HepG2 (cell line): ENCODE data around the gene CYP11A1. TPM values are rescaled to one million over a fixed set of nuclear protein-coding genes. Genes with fewer than 3 reads are reported as not detected.

Experiments used
- ATAC-seq: fragments of 200-7000 bp; cut with Tn5 transposase; 3 replicates; pipeline ENCODE4 v1.9.1; 2020; ENCODE audit warnings: mild to moderate bottlenecking, moderate library complexity
- BruUV-seq: library from RNA; stranded (reverse); fragments of 400-500 nt; replicated peaks from 2 replicates; lab custom pipeline; 2021; lab: Mats Ljungman, UMichigan
- CTCF ChIA-PET: fragments of 300-600 bp; formaldehyde crosslinking; extraction: SDS; loops from one replicate; lab custom pipeline; 2021; ENCODE audit warnings: low total read pairs, inconsistent platforms, low intra/inter-chr PET ratio; lab: Yijun Ruan, JAX
- POLR2A ChIA-PET: fragments of 350-600 bp; sonication (Branson Sonifier 250); formaldehyde crosslinking; loops from one replicate; lab custom pipeline; 2020; ENCODE audit warnings: antibody characterized with exemption, inconsistent platforms; lab: Yijun Ruan, JAX
- DNase-seq: peaks from one replicate; pipeline ENCODE4 v3.0.0-alpha.2; 2015; ENCODE audit warnings: low spot score
- FAIRE-seq: peaks from 3 replicates; lab custom pipeline; 2011; peaks lifted over from hg19 to GRCh38; lab: Jason Lieb, UNC
- H2AFZ ChIP-seq: one replicate; pipeline ENCODE4 v1.6.1; 2011; ENCODE audit warnings: low read length, inconsistent platforms
- H3K27ac ChIP-seq: fragments of 300-600 bp; 3 replicates; pipeline ENCODE4 v1.8.0; 2011; ENCODE audit warnings: mixed run types, mild to moderate bottlenecking, mixed read lengths, low read length, inconsistent platforms; ENCODE audit not compliant: insufficient read depth; ENCODE audit errors: extremely low read length
- H3K27me3 ChIP-seq, 2 experiments: fragments of 200-600 bp in 1 of 2; 2 replicates in 1 of 2; 3 replicates in 1 of 2; pipeline versions ENCODE4 v1.6.0 to v1.8.0; 2011; ENCODE audit warnings: low read length in 2 of 2, mild to moderate bottlenecking in 2 of 2, moderate library complexity in 2 of 2, inconsistent platforms in 1 of 2; ENCODE audit not compliant: insufficient read depth in 2 of 2, control insufficient read depth in 1 of 2
- H3K36me3 ChIP-seq, 2 experiments: fragments of 200-600 bp in 1 of 2; replicated peaks in 1 of 2; 2 replicates in 1 of 2; 3 replicates in 1 of 2; pipeline versions ENCODE4 v1.5.1 to v1.8.0; 2011; ENCODE audit warnings: low read length in 2 of 2, inconsistent platforms in 1 of 2; ENCODE audit not compliant: insufficient read depth in 2 of 2, control insufficient read depth in 1 of 2
- H3K4me1 ChIP-seq: 2 replicates; pipeline ENCODE4 v1.5.1; 2012; ENCODE audit warnings: low read length, inconsistent platforms; ENCODE audit not compliant: insufficient read depth
- H3K4me2 ChIP-seq: 2 replicates; pipeline ENCODE4 v1.6.0; 2011; ENCODE audit warnings: low read depth, low read length, inconsistent platforms
- H3K4me3 ChIP-seq, 3 experiments: fragments of 200-600 bp in 1 of 3; sonication (generic), shearing (Covaris generic) in 1 of 3; replicated peaks in 1 of 3; 2 replicates each; pipeline ENCODE4 v1.5.1; 2011 to 2016; ENCODE audit warnings: low read length in 3 of 3, inconsistent platforms in 2 of 3, low read depth in 2 of 3, mild to moderate bottlenecking in 2 of 3, control low read depth in 1 of 3, mixed read lengths in 1 of 3; ENCODE audit not compliant: insufficient read depth in 1 of 3
- H3K79me2 ChIP-seq: one replicate; pipeline ENCODE4 v1.6.1; 2011; ENCODE audit warnings: low read length, inconsistent platforms; ENCODE audit not compliant: insufficient read depth
- H3K9ac ChIP-seq: 2 replicates; pipeline ENCODE4 v1.6.0; 2011; ENCODE audit warnings: mild to moderate bottlenecking, low read depth, low read length, inconsistent platforms; ENCODE audit not compliant: insufficient read depth
- H3K9me3 ChIP-seq: 2 replicates; pipeline ENCODE4 v1.5.1; 2012; ENCODE audit warnings: mild to moderate bottlenecking, low read length
- H4K20me1 ChIP-seq: 2 replicates; pipeline ENCODE4 v1.6.0; 2011; ENCODE audit warnings: inconsistent platforms, mild to moderate bottlenecking, low read length, moderate library complexity; ENCODE audit not compliant: insufficient read depth
- ARID3A ChIP-seq: IDR thresholded peaks from 2 replicates; pipeline ENCODE4 v1.6.1; 2012; ENCODE audit warnings: low read depth, low read length, improper control_type of control experiment
- ARNTL ChIP-seq: sonication (generic); formaldehyde crosslinking; IDR thresholded peaks from 2 replicates; pipeline ENCODE4 v1.4.0; 2020; ENCODE audit warnings: mild to moderate bottlenecking, missing genetic modification reagents
- CBX2 ChIP-seq, 2 experiments: fragments of 200-600 bp in 1 of 2; sonication (generic); formaldehyde crosslinking in 1 of 2; IDR thresholded peaks; 2 replicates each; pipeline versions ENCODE4 v1.7.0 to v1.8.1; 2018 to 2022; ENCODE audit warnings: low read depth in 2 of 2, low read length in 1 of 2, mild to moderate bottlenecking in 1 of 2, missing genetic modification reagents in 1 of 2
- KLF9 ChIP-seq: IDR thresholded peaks from 2 replicates; pipeline ENCODE4 v1.6.1; 2016; ENCODE audit warnings: low read depth
- RAD21 ChIP-seq: fragments of 450-650 bp; formaldehyde crosslinking; IDR thresholded peaks from 2 replicates; pipeline ENCODE4 v1.5.0; 2020; ENCODE audit warnings: mild to moderate bottlenecking
- SMAD1 ChIP-seq: sonication (generic); formaldehyde crosslinking; IDR thresholded peaks from 2 replicates; pipeline ENCODE4 v1.4.0; 2020; ENCODE audit warnings: missing genetic modification reagents, low read depth, mild to moderate bottlenecking, borderline replicate concordance
- TOPORS ChIP-seq: sonication (generic); formaldehyde crosslinking; IDR thresholded peaks from 2 replicates; pipeline ENCODE4 v1.8.0; 2023; ENCODE audit warnings: mild to moderate bottlenecking, missing genetic modification reagents
- ZBTB25 ChIP-seq: IDR thresholded peaks from 2 replicates; pipeline ENCODE4 v1.6.1; 2018; ENCODE audit warnings: missing genetic modification reagents
- ZMYM3 ChIP-seq: sonication (generic); formaldehyde crosslinking; IDR thresholded peaks from 2 replicates; pipeline ENCODE4 v1.5.1; 2020; ENCODE audit warnings: mild to moderate bottlenecking, missing genetic modification reagents
- ZNF18 ChIP-seq: sonication (generic); formaldehyde crosslinking; IDR thresholded peaks from 2 replicates; pipeline ENCODE4 v1.8.0; 2022; ENCODE audit warnings: mild to moderate bottlenecking, missing genetic modification reagents; ENCODE audit not compliant: insufficient replicate concordance
- ZNF20 ChIP-seq: sonication (generic); formaldehyde crosslinking; IDR thresholded peaks from 2 replicates; pipeline ENCODE4 v1.4.0; 2020; ENCODE audit warnings: mild to moderate bottlenecking, moderate library complexity, missing genetic modification reagents
- ZNF333 ChIP-seq: sonication (generic); formaldehyde crosslinking; IDR thresholded peaks from 2 replicates; pipeline ENCODE4 v1.4.0; 2020; ENCODE audit warnings: mild to moderate bottlenecking, missing genetic modification reagents, borderline replicate concordance
- ZNF460 ChIP-seq: sonication (generic); formaldehyde crosslinking; IDR thresholded peaks from 2 replicates; pipeline ENCODE4 v1.5.1; 2020; ENCODE audit warnings: missing genetic modification reagents, mild to moderate bottlenecking, borderline replicate concordance
- WGBS: methylation state at CpG from one replicate; pipeline ENCODE4 v1.1.6; 2017; ENCODE audit warnings: low lambda C conversion rate; 5-methylcytosine and 5-hydroxymethylcytosine counted together
- in situ Hi-C: cut with HindIII; loops from 2 replicates; pipeline ENCODE4 v1.10.0; 2017; ENCODE audit warnings: low pct_unique_long_range_greater_than_20kb; ENCODE audit not compliant: extremely low pct_ligation_motif_present
- intact Hi-C: fragments of 100-400 bp; cut with micrococcal nuclease; formaldehyde crosslinking; loops from one replicate; pipeline ENCODE4 v1.10.0; 2022; ENCODE audit not compliant: unreplicated experiment
- polyA plus RNA-seq, 8 experiments: library from polyadenylated mRNA; depleted of rRNA in 3 of 8; stranded (reverse) in 7 of 8; unstranded in 1 of 8; fragments of >200 nt; fragmentation: Illumina TruSeq in 4 of 8; extraction: Trizol in 4 of 8; gene quantifications; 2 replicates each; pipeline versions ENCODE4 v1.2.1 to v1.2.3, GENCODE V29; 2011 to 2016; ENCODE audit warnings: low read depth in 4 of 8, missing spikeins in 1 of 8, mixed read lengths in 1 of 8; ENCODE audit not compliant: insufficient read depth in 1 of 8
- total RNA-seq, 5 experiments: library from RNA; depleted of rRNA; stranded (reverse); fragments of >200 nt; fragmentation: Illumina TruSeq; extraction: Trizol; gene quantifications; 2 replicates each; pipeline ENCODE4 v1.2.3, GENCODE V29; 2016; ENCODE audit warnings: low read depth in 1 of 5
- TF ChIP-seq, protein P1 (sequence below): sonication (generic); formaldehyde crosslinking; IDR thresholded peaks from 2 replicates; pipeline ENCODE4 v1.4.0; 2020; ENCODE audit warnings: mild to moderate bottlenecking, missing genetic modification reagents

CYP11A1 gene
- total and polyA plus RNA-seq, 2 of the 13 experiments (the other 11 are each of a cell fraction or from before 2014, with no cell fraction given), result 0.66 to 0.92 TPM

GRCh38 chr15:74415966-74416916, 48.8 kb upstream of the CYP11A1 start:
- Histone ChIP-seq H3K4me1 (peaks cover 32% of the 10 kb centered on the region), H3K27ac (no peak overlapping the region), H3K79me2 (peaks cover 26% of the 10 kb centered on the region), H3K27me3 (no peaks in the 10 kb centered on the region), H3K9ac (no peak overlapping the region), H3K4me3 (no peak overlapping the region), H3K4me2 (no peak overlapping the region), H3K9me3 (no peaks in the 10 kb centered on the region), H3K36me3 (peaks cover 34 to 68% of the 10 kb centered on the region in 2 experiments), H4K20me1 (no peaks in the 10 kb centered on the region), H2AFZ (no peak overlapping the region)
- ChIA-PET CTCF (no interaction called here), POLR2A (no interaction called here)
- TF ChIP-seq ZBTB25 (no peak), ZNF460 (CRISPR knock-in tag) (no peak), ZNF20 (CRISPR knock-in tag) (no peak), KLF9 (CRISPR knock-in tag) (no peak), ZMYM3 (CRISPR knock-in tag) (no peak), CBX2 (IDR thresholded peaks at IDR 0.05; ENCODE audit: low read depth, low read length) (no peak), CBX2 (CRISPR knock-in tag; IDR thresholded peaks at IDR 0.05; ENCODE audit: low read depth) (no peak), RAD21 (CRISPR knock-in tag) (no peak), ZNF18 (CRISPR knock-in tag) (no peak), ARNTL (CRISPR knock-in tag) (no peak), TOPORS (CRISPR knock-in tag) (no peak), ZNF333 (CRISPR knock-in tag) (no peak), ARID3A (no peak), SMAD1 (CRISPR knock-in tag) (no peak)
- TF ChIP-seq, protein P1, sequence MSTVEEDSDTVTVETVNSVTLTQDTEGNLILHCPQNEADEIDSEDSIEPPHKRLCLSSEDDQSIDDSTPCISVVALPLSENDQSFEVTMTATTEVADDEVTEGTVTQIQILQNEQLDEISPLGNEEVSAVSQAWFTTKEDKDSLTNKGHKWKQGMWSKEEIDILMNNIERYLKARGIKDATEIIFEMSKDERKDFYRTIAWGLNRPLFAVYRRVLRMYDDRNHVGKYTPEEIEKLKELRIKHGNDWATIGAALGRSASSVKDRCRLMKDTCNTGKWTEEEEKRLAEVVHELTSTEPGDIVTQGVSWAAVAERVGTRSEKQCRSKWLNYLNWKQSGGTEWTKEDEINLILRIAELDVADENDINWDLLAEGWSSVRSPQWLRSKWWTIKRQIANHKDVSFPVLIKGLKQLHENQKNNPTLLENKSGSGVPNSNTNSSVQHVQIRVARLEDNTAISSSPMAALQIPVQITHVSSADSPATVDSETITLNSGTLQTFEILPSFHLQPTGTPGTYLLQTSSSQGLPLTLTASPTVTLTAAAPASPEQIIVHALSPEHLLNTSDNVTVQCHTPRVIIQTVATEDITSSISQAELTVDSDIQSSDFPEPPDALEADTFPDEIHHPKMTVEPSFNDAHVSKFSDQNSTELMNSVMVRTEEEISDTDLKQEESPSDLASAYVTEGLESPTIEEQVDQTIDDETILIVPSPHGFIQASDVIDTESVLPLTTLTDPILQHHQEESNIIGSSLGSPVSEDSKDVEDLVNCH, result no peak
- DNase-seq, result no peak
- over 99% methylated on average over 15 of the region's 19 CpGs for WGBS
- intact Hi-C loops, result no loop called here
- no peak for FAIRE-seq
- in situ Hi-C loops, result no loop called here
- BruUV-seq, result no TSS peak
- no peak for ATAC-seq
